GM19455 (cell line): ENCODE measurements around the gene LMX1B.
"Not testable (repeated sequence)": the region's sequence is repeated elsewhere in the genome, so short reads cannot be mapped to it uniquely, and the experiment has no call there.

Experiments used
- ATAC-seq: cut with Tn5 transposase; IDR thresholded peaks from one replicate; pipeline ENCODE4 v1.9.1; 2021; ENCODE audit not compliant: unreplicated experiment

LMX1B gene

GRCh38 chr9:126705767-126706697 is 92.3 kb downstream of the LMX1B start:
- ATAC-seq: no peak

DNA sequence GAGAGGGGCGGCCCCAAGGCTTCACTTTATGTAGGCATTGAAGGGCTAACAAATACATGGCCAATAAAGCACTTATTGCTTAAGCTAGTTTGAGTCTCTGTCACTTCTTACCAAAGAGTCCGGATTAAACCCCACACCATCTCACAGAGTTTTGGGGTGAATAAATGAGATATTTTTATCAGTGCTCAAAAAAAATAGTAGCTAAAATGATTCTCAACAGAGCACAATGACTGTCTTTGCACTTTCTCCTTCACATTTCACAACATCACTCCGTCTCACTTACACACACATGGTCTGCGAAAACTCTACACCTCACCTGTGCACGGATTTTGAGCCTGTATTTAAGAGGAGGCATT is 92.9 kb downstream of the LMX1B start:
- ATAC-seq: no peak

- no peak for ATAC-seq
Observed at GRCh38 chr9:126707083-126707482, 93.4 kb downstream of the LMX1B start.

GRCh38 chr9:126707712-126708111 is 94.0 kb downstream of the LMX1B start:
- not testable (repeated sequence) for ATAC-seq

GRCh38 chr9:126708178-126708577 is 94.5 kb downstream of the LMX1B start:
- ATAC-seq: no peak

GRCh38 chr9:126709241-126709640 is 95.5 kb downstream of the LMX1B start:
- ATAC-seq: no peak

- no peak for ATAC-seq
Observed at GRCh38 chr9:126715382-126715781, 101.7 kb downstream of the LMX1B start.

GRCh38 chr9:126717441-126717840 is 103.7 kb downstream of the LMX1B start:
- ATAC-seq: not testable (repeated sequence)

GRCh38 chr9:126719618-126720031 is 105.9 kb downstream of the LMX1B start:
- ATAC-seq: no peak

- no peak for ATAC-seq
Observed at GRCh38 chr9:126720036-126720435, 106.3 kb downstream of the LMX1B start.

DNA sequence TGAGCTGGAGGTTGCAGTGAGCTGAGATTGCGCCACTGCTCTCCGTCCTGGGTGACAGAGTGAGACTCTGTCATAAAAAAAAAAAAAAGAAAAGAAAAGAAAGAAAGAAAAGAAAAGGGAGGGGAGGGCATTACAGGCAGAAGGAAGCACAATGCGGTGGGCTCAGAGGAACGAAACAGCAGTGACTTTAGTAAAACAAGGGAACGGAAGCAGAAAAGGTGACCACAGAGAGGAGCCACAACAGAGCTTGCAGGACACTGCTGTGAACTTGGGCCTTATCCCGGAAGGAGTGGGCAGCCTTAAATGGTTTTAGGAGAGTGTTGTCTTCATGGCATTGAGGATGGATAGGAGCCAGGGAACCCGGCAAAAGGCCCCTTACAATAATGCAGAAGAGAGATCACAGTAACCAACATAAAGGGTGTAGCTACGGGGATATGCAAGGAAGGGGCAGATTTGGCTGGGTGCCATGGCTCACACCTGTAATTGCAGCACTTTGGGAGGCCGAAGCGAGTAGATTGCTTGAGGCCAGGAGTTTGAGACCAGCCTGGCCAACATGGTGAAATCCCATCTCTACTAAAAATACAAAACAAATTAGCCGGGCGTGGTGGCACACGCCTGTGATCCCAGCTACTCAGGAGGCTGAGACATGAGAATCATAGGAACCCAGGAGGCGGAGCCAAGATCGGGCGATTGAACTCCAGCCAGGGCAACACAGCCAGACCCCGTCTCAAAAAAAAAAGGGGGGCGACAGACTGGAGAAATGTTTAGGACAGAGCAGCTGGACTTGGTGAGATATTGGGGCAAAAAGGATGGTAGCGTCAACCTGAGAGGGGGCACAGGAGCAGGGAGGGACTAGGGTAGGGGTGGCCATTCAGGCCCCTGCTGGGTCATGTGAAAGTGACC is 107.2 kb downstream of the LMX1B start:
- ATAC-seq: no peak

DNA sequence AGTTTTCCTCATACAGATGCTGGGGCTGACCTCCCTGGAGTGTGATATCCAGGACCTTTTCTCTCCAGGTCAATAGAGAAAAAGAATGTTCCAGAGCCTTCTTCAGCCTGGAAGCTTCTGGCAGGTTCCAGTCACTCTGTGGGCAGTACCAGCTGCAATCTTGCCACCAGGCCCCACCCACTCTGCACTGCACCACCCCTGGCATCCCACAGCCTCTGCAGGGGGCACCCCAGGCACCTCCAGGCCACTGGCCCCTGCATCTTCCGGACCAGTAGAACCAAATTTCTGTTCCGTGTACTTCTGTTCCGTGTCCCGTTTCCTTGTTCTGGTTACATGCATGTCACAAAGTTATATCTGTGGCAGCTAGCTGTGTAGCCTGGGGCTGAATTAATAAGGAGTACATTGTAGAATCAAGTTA is 107.8 kb downstream of the LMX1B start:
- ATAC-seq: no peak

DNA sequence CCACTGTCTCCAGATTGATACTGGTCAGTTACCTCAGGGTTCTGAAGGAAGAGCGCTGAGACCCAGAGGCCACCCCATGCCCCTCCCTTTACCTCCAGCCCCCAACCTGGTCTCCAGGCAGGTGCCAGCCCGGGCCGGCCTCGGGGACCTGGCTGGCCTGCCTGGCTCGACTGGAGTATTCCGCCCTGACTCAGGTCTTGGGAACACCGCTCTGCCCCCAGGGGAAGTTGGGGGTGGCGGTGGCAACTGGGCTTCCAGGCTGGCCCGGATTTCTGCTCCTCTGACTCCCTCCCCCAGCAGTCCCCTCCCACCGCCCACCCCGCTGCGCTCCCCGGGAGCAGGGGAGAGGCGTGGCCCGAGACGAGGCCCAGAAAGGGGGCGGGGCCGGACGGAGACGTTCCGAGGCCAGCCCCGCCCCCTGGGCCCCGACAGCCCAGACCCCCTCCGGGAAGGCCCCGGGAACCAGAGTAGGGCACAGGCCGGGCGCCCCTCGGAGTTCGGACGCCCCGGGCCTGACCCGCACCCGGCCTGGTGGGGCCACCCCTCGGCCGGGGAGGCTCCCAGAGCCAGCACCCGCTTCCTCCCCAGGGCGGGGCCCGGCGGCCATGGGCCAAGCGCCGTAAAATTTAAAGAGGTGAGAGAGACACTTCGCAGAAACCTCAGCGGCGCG is 108.7 kb downstream of the LMX1B start:
- ATAC-seq: peak; percentile 74

DNA sequence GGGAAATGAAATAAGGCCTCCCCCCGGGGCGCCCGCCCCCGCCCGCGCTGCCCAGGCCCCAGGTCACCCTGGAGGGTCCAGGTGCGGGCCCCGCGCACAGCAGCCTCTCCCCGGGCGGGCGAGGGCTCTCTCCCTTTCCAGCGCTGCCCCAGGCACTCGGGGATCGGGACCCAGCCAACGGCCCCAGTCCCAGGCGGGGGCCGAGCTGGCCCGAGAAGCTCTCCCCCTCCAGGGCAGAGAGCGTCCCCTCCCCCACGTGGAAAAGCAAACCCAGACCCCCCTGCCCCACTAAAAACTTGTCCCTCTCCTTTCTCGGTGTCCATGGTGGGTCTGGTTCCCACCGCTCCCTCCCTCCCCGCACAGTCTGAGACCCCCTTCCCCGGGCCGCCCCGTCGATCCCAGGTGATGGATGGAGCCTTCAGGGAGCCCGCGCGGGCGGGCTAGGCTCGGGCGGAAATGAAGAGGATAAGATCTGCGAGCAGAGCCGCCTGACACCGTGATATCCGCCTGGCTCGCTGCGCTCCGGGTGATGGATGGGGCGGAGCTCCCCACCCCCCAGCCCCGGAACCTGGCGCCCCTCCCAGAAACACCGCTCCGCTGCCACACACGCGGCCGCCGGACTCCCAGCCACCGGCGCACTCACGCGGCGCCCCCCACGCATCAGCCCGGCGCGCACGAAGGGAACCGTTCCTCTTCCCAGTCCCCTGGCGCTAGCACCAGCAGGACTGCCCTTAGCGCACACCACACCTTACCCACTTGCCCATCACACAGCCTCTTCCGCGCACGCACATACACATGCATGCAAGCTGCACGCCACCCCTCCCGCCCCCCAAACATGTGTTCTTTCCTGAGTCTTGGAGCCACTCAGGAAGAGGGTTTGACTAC is 109.4 kb downstream of the LMX1B start:
- ATAC-seq: peak; percentile 47

- no peak for ATAC-seq
Observed at GRCh38 chr9:126723807-126724172, 110.1 kb downstream of the LMX1B start.

- ATAC-seq: no peak
Observed at GRCh38 chr9:126724226-126724625, 110.5 kb downstream of the LMX1B start.

DNA sequence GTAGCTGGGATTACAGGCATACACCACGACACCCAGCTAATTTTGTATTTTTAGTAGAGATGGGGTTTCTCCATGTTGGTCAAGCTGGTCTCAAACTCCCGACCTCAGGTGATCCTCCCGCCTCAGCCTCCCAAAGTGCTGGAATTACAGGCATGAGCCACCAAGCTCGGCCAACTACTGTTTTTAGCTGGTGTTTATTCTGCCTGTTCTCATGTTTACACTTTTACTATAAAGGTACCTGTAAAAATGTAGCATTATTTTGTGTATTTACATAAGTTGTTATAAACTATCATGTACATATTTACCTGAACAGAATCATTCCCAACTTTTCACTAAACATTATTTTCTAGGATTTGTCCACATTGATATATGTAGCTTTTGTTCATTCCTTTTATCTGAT is 111.8 kb downstream of the LMX1B start:
- not testable (repeated sequence) for ATAC-seq

DNA sequence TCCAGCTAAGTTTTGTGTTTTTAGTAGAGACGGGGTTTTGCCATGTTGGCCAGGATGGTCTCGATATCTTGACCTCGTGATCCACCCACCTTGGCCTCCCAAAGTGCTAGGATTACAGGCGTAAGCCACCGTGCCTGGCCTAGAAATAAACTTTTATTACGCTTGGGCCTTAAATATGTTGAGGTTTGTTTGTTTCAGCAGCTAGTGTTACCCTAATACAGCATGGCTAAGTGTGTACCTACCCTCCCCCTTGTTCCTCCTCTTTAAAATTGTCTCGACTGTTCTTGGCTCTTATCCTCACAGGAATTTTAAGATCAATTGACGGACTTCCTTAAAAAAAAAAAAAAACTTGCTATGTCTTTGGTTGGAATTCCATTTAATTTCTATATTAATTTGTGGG is 114.5 kb downstream of the LMX1B start:
- not testable (repeated sequence) for ATAC-seq

- ATAC-seq: not testable (repeated sequence)
Observed at GRCh38 chr9:126730592-126730991, 116.9 kb downstream of the LMX1B start.

DNA sequence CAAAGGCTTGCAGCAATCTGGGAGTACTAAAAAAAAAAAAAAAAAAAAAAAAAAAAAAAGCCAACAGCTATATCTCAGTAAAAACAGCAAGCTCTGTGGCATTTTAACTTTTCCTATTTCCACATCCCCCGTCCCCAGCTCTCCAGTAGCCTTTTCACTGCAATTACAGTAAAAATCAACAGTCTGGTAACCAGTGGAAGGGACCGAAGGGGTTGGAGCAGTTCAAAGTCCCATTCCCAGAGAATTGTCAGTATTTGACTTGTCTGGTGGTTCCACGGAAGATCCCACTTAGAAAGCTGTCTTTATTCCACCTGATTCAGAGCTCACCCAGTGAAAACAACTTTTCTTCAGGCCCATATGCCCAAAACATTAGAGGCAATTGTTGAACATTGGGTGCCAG is 119.3 kb downstream of the LMX1B start:
- ATAC-seq: no peak
